Astrocyte (in vitro differentiated cells and primary cell): ENCODE data around the gene EDA. TPM values are rescaled to one million over a fixed set of nuclear protein-coding genes. Genes with fewer than 3 reads are reported as not detected.

Source experiments
- DNase-seq: peaks from one replicate; pipeline ENCODE4 v3.0.0-alpha.2; 2010; ENCODE audit warnings: low read depth
- FAIRE-seq: peaks from 2 replicates; lab custom pipeline; 2011; peaks lifted over from hg19 to GRCh38; lab: Jason Lieb, UNC
- H2AFZ ChIP-seq: 2 replicates; pipeline ENCODE4 v1.6.0; 2012; ENCODE audit warnings: low read depth, low read length, inconsistent platforms
- H3K27ac ChIP-seq: 2 replicates; pipeline ENCODE4 v1.5.1; 2011; ENCODE audit warnings: low read depth, low read length, inconsistent platforms
- H3K27me3 ChIP-seq: 2 replicates; pipeline ENCODE4 v1.6.0; 2011; ENCODE audit warnings: low read length, inconsistent platforms; ENCODE audit not compliant: insufficient read depth
- H3K36me3 ChIP-seq: 2 replicates; pipeline ENCODE4 v1.5.1; 2011; ENCODE audit warnings: low read length, inconsistent platforms; ENCODE audit not compliant: insufficient read depth
- H3K4me1 ChIP-seq: 2 replicates; pipeline ENCODE4 v1.5.1; 2011; ENCODE audit warnings: low read length, inconsistent platforms; ENCODE audit not compliant: insufficient read depth
- H3K4me2 ChIP-seq: 2 replicates; pipeline ENCODE4 v1.6.0; 2012; ENCODE audit warnings: low read length, inconsistent platforms
- H3K4me3 ChIP-seq: 2 replicates; pipeline ENCODE4 v1.5.1; 2011; ENCODE audit warnings: low read depth, mild to moderate bottlenecking, low read length, inconsistent platforms; ENCODE audit not compliant: insufficient read depth
- H3K79me2 ChIP-seq: 2 replicates; pipeline ENCODE4 v1.6.0; 2012; ENCODE audit warnings: mild to moderate bottlenecking, low read length, inconsistent platforms; ENCODE audit not compliant: insufficient read depth
- H3K9ac ChIP-seq: 2 replicates; pipeline ENCODE4 v1.6.0; 2012; ENCODE audit warnings: mild to moderate bottlenecking, low read length, inconsistent platforms
- H3K9me3 ChIP-seq: 2 replicates; pipeline ENCODE4 v1.5.1; 2012; ENCODE audit warnings: low read depth, mild to moderate bottlenecking, low read length, inconsistent platforms; ENCODE audit not compliant: insufficient read depth
- H4K20me1 ChIP-seq: 2 replicates; pipeline ENCODE4 v1.6.0; 2012; ENCODE audit warnings: low read length, inconsistent platforms; ENCODE audit not compliant: insufficient read depth
- H3K27ac Mint-ChIP-seq: one replicate; pipeline ENCODE4 v1.8.0; 2021; ENCODE audit warnings: mild to moderate bottlenecking, mixed read lengths; ENCODE audit not compliant: unreplicated experiment
- H3K27me3 Mint-ChIP-seq: one replicate; pipeline ENCODE4 v1.8.0; 2021; ENCODE audit warnings: low read depth, mixed read lengths; ENCODE audit not compliant: unreplicated experiment
- H3K36me3 Mint-ChIP-seq: one replicate; pipeline ENCODE4 v1.8.0; 2021; ENCODE audit warnings: low read depth, mixed read lengths; ENCODE audit not compliant: unreplicated experiment
- H3K4me1 Mint-ChIP-seq: one replicate; pipeline ENCODE4 v1.8.0; 2021; ENCODE audit warnings: low read depth, mixed read lengths; ENCODE audit not compliant: unreplicated experiment
- H3K4me3 Mint-ChIP-seq: one replicate; pipeline ENCODE4 v1.8.0; 2021; ENCODE audit warnings: mild to moderate bottlenecking, moderate library complexity, mixed read lengths; ENCODE audit not compliant: unreplicated experiment
- H3K9me3 Mint-ChIP-seq: one replicate; pipeline ENCODE4 v1.8.0; 2021; ENCODE audit warnings: mild to moderate bottlenecking, mixed read lengths; ENCODE audit not compliant: unreplicated experiment
- EZH2 ChIP-seq: IDR thresholded peaks from 2 replicates; pipeline ENCODE4 v1.6.1; 2012; ENCODE audit warnings: mild to moderate bottlenecking, low read length, inconsistent platforms; ENCODE audit not compliant: insufficient read depth
- total RNA-seq: library from RNA; stranded (reverse); gene quantifications from 2 replicates; pipeline ENCODE4 v1.2.1, GENCODE V29; 2021
- TF ChIP-seq, protein P1 (sequence below): IDR thresholded peaks from 2 replicates; pipeline ENCODE4 v1.5.1; 2011; ENCODE audit warnings: low read depth, mild to moderate bottlenecking, inconsistent platforms, low read length, moderate library complexity; ENCODE audit not compliant: insufficient read depth

EDA gene
- total RNA-seq, 1 donor from 2014 or later, result 1.8 TPM

DNA sequence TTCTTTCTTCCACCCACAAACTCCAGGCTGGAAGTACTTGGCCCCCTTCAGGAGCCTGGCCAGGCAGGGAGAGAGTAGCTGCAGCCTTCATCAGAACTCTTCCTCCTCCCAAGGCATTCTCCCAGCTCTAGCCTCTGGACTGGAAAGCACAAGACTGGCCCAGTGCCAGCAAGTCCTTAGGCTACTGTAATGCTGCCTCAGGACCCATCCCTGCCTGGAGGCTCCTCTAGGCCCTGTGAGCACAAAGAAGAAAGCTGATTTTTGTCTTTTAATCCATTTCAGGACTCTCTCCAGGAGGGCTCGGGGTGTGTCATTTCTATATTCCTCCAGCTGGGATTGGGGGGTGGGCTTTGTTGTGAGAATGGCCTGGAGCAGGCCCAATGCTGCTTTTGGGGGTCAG is 423.0 kb downstream of the EDA start:
- H3K9ac ChIP-seq, result no peak overlapping the region
- H3K27me3 Mint-ChIP-seq, result no peaks in the 10 kb centered on the region
- H3K4me1 Mint-ChIP-seq, result no peaks in the 10 kb centered on the region
- TF ChIP-seq, protein P1, sequence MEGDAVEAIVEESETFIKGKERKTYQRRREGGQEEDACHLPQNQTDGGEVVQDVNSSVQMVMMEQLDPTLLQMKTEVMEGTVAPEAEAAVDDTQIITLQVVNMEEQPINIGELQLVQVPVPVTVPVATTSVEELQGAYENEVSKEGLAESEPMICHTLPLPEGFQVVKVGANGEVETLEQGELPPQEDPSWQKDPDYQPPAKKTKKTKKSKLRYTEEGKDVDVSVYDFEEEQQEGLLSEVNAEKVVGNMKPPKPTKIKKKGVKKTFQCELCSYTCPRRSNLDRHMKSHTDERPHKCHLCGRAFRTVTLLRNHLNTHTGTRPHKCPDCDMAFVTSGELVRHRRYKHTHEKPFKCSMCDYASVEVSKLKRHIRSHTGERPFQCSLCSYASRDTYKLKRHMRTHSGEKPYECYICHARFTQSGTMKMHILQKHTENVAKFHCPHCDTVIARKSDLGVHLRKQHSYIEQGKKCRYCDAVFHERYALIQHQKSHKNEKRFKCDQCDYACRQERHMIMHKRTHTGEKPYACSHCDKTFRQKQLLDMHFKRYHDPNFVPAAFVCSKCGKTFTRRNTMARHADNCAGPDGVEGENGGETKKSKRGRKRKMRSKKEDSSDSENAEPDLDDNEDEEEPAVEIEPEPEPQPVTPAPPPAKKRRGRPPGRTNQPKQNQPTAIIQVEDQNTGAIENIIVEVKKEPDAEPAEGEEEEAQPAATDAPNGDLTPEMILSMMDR, result no peak
- TF ChIP-seq EZH2, result no peak
- no peak overlapping the region for H2AFZ ChIP-seq
- H3K79me2 ChIP-seq, result no peaks in the 10 kb centered on the region
- no peaks in the 10 kb centered on the region for H3K9me3 Mint-ChIP-seq
- H3K36me3 Mint-ChIP-seq, result no peaks in the 10 kb centered on the region
- no peak overlapping the region for H3K27ac Mint-ChIP-seq
- no peak for FAIRE-seq
- H3K36me3 ChIP-seq, result no peaks in the 10 kb centered on the region
- H3K27me3 ChIP-seq, result no peaks in the 10 kb centered on the region
- DNase-seq, result no peak
- H3K4me3 Mint-ChIP-seq, result no peak overlapping the region
- no peaks in the 10 kb centered on the region for H4K20me1 ChIP-seq
- H3K9me3 ChIP-seq, result no peaks in the 10 kb centered on the region
- H3K4me2 ChIP-seq, result no peak overlapping the region
- H3K27ac ChIP-seq, result no peak overlapping the region
- no peak overlapping the region for H3K4me3 ChIP-seq
- H3K4me1 ChIP-seq, result no peaks in the 10 kb centered on the region

DNA sequence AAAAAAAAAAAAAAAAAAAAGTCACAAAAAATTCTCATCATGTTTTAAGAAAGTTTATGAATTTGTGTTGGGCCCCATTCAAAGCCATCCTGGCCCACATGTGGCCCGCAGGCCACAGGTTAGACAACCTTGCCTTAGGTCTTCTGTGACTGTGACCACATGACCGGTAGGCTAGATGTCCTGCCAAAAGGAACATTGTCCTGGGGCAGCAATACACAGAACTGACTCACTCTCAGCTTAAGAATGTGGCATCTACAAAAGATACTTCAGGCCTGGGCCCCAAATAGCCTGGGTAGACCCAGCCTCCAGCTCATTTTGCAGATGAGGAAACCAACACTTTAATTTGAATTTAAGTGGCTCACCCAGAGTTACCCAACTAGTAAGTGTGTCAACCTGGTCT is 423.8 kb downstream of the EDA start:
- H3K4me2 ChIP-seq, result no peak overlapping the region
- FAIRE-seq (no peak), DNase-seq (no peak)
- Mint-ChIP-seq H3K27ac (no peak overlapping the region), H3K27me3 (no peaks in the 10 kb centered on the region), H3K4me3 (no peak overlapping the region), H3K4me1 (peaks cover under 1% of the 10 kb centered on the region), H3K36me3 (no peaks in the 10 kb centered on the region), H3K9me3 (no peaks in the 10 kb centered on the region)
- H3K79me2 ChIP-seq, result no peaks in the 10 kb centered on the region
- no peaks in the 10 kb centered on the region for H3K36me3 ChIP-seq
- no peaks in the 10 kb centered on the region for H4K20me1 ChIP-seq
- no peak overlapping the region for H3K9ac ChIP-seq
- no peaks in the 10 kb centered on the region for H3K9me3 ChIP-seq
- H3K4me3 ChIP-seq, result no peak overlapping the region
- H3K27ac ChIP-seq, result no peak overlapping the region
- H3K27me3 ChIP-seq, result no peaks in the 10 kb centered on the region
- no peaks in the 10 kb centered on the region for H3K4me1 ChIP-seq
- TF ChIP-seq, protein P1, result no peak
- no peak for TF ChIP-seq EZH2
- no peak overlapping the region for H2AFZ ChIP-seq

DNA sequence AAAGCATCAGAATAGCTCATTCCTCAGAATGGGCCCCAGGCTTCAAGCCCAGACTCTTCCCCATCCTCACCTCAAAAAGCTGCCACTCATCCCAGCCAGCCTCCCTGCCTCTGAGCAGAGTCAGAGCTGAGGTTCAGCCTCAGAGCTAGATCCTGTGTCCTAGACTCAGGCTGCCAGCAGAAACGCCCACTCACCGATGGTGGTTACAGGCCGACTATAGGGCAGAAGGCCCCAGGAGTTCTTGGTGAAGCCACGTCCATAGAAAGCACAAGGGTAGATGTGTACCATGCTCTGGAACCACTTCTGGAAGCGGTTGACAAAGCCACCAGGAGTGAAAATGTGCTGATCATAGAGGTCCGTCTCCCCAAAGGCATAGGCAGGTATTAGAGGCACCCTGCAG is 426.1 kb downstream of the EDA start:
- H3K4me3 Mint-ChIP-seq, result no peak overlapping the region
- no peak for DNase-seq
- H3K27ac ChIP-seq, result no peak overlapping the region
- H3K27me3 Mint-ChIP-seq, result no peaks in the 10 kb centered on the region
- no peak for FAIRE-seq
- no peaks in the 10 kb centered on the region for H3K9me3 ChIP-seq
- TF ChIP-seq, protein P1, result no peak
- no peak overlapping the region for H3K4me3 ChIP-seq
- H3K79me2 ChIP-seq, result no peaks in the 10 kb centered on the region
- no peaks in the 10 kb centered on the region for H3K36me3 Mint-ChIP-seq
- H3K36me3 ChIP-seq, result no peaks in the 10 kb centered on the region
- H2AFZ ChIP-seq, result no peak overlapping the region
- H3K4me1 Mint-ChIP-seq, result peaks cover 2% of the 10 kb centered on the region
- no peaks in the 10 kb centered on the region for H3K4me1 ChIP-seq
- H3K4me2 ChIP-seq, result no peak overlapping the region
- H3K9me3 Mint-ChIP-seq, result no peaks in the 10 kb centered on the region
- no peaks in the 10 kb centered on the region for H4K20me1 ChIP-seq
- no peaks in the 10 kb centered on the region for H3K27me3 ChIP-seq
- H3K27ac Mint-ChIP-seq, result no peak overlapping the region
- no peak overlapping the region for H3K9ac ChIP-seq
